ENCODE measurements around the gene LRRC49. TPM values are rescaled to one million over a fixed set of nuclear protein-coding genes. Genes with fewer than 3 reads are reported as not detected.

Gene LRRC49
- total and polyA plus RNA-seq, 2 of the 13 experiments (the other 11 are each of a cell fraction or from before 2014, with no cell fraction given), result 0.57 to 1.00 TPM

- no peaks in the 10 kb centered on the region for H3K27me3 ChIP-seq (ENCODE audit: control insufficient read depth in 1 of 2, insufficient read depth in 2 of 2, low read length in 2 of 2)
- intact Hi-C loops (cut with micrococcal nuclease; ENCODE audit: unreplicated experiment) (no loop called here), in situ Hi-C loops (cut with HindIII; ENCODE audit: extremely low pct_ligation_motif_present, low pct_unique_long_range_greater_than_20kb) (loop anchor here (10.0 kb wide), 1 partner anchor 49 kb away; no protein-coding TSS in a partner anchor)
- FAIRE-seq (no peak), ATAC-seq (no peak), DNase-seq (ENCODE audit: low spot score) (no peak)
- no peak overlapping the region for H3K4me3 ChIP-seq (replicated peaks in 1 of 3; ENCODE audit: insufficient read depth in 1 of 3, low read depth in 2 of 3, low read length in 3 of 3)
- ChIA-PET POLR2A (interaction anchor here (1.7 to 1.9 kb wide), 2 partner anchors 10 to 40 kb away, joined by 7 to 10 read pairs; no protein-coding TSS in a partner anchor), CTCF (ENCODE audit: low intra/inter-chr PET ratio, low total read pairs) (interaction anchor here (2.1 kb wide), 1 partner anchor 49 kb away, joined by 10 read pairs; no protein-coding TSS in a partner anchor)
- no peak for TF ChIP-seq SMC3 (IDR thresholded peaks at IDR 0.05; ENCODE audit: low read length)
- TF ChIP-seq, protein P1, sequence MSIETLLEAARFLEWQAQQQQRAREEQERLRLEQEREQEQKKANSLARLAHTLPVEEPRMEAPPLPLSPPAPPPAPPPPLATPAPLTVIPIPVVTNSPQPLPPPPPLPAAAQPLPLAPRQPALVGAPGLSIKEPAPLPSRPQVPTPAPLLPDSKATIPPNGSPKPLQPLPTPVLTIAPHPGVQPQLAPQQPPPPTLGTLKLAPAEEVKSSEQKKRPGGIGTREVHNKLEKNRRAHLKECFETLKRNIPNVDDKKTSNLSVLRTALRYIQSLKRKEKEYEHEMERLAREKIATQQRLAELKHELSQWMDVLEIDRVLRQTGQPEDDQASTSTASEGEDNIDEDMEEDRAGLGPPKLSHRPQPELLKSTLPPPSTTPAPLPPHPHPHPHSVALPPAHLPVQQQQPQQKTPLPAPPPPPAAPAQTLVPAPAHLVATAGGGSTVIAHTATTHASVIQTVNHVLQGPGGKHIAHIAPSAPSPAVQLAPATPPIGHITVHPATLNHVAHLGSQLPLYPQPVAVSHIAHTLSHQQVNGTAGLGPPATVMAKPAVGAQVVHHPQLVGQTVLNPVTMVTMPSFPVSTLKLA (IDR thresholded peaks at IDR 0.05), result 0 out of 2 replicates have a peak, but pooled peaks have one; percentile 11
- no peak for TF ChIP-seq CENPT (CRISPR knock-in tag; IDR thresholded peaks at IDR 0.05; ENCODE audit: low read depth)
- peak; percentile 89 for TF ChIP-seq RBAK (CRISPR knock-in tag; IDR thresholded peaks at IDR 0.05)
- peak; percentile 87; the same call in 1 of the 2 replicates for TF ChIP-seq ZNF12 (CRISPR knock-in tag; IDR thresholded peaks at IDR 0.05)
- TF ChIP-seq ZNF225 (CRISPR knock-in tag; IDR thresholded peaks at IDR 0.05), result no peak
- BruUV-seq (replicated peaks), result no TSS peak
- no peak overlapping the region for H3K9ac ChIP-seq (ENCODE audit: insufficient read depth, low read depth, low read length)
- no peaks in the 10 kb centered on the region for H3K9me3 ChIP-seq (ENCODE audit: low read length)
- no peaks in the 10 kb centered on the region for H4K20me1 ChIP-seq (ENCODE audit: insufficient read depth, low read length)
- H3K36me3 ChIP-seq (replicated peaks in 1 of 2; ENCODE audit: control insufficient read depth in 1 of 2, insufficient read depth in 2 of 2, low read length in 2 of 2), result no peaks in the 10 kb centered on the region
- H3K79me2 ChIP-seq (ENCODE audit: insufficient read depth, low read length), result no peaks in the 10 kb centered on the region
- H3K27ac ChIP-seq (ENCODE audit: extremely low read length, insufficient read depth, low read length), result no peak overlapping the region
- H2AFZ ChIP-seq (ENCODE audit: low read length), result no peak overlapping the region
- H3K4me1 ChIP-seq (ENCODE audit: insufficient read depth, low read length), result peaks cover 30% of the 10 kb centered on the region
- 65% methylated on average over 2 of the region's 2 CpGs for WGBS (ENCODE audit: low lambda C conversion rate)
- H3K4me2 ChIP-seq (ENCODE audit: low read depth, low read length), result no peak overlapping the region
Observed at GRCh38 chr15:70873232-70874054, 19.2 kb upstream of the LRRC49 start.

All from HepG2 (cell line).